NCI-H187 (cell line): ENCODE measurements around the gene ENPP6.

Experiments used
- DNase-seq, 2 experiments: peaks; one replicate each; lab custom pipeline; 2025; lab: John Stamatoyannopoulos, UW

The ENPP6 gene

GRCh38 chr4:184217634-184218033 is at the start of gene ENPP6:
Gene ENPP6 (minus strand): TSS chr4:184217873. CDS start chr4:184217819, 54 bp downstream.
- DNase-seq: no peak

GRCh38 chr4:184267206-184267608 is 49.5 kb upstream of the ENPP6 start:
- DNase-seq: no peak

- DNase-seq: no peak
Measured at GRCh38 chr4:184265546-184266351, 48.1 kb upstream of the ENPP6 start.

GRCh38 chr4:184263910-184264732 is 46.4 kb upstream of the ENPP6 start:
- DNase-seq: peak; percentile 67 to 90

- no peak for DNase-seq
Measured at GRCh38 chr4:184263461-184263860, 45.8 kb upstream of the ENPP6 start.

- DNase-seq: no peak
Measured at GRCh38 chr4:184262901-184263300, 45.2 kb upstream of the ENPP6 start.

- DNase-seq: no peak
Measured at GRCh38 chr4:184261246-184261645, 43.6 kb upstream of the ENPP6 start.

GRCh38 chr4:184259866-184260265 is 42.2 kb upstream of the ENPP6 start:
- no peak for DNase-seq

GRCh38 chr4:184259081-184259480 is 41.4 kb upstream of the ENPP6 start:
- DNase-seq: no peak

- no peak for DNase-seq
Measured at GRCh38 chr4:184255871-184256642, 38.4 kb upstream of the ENPP6 start.

GRCh38 chr4:184255361-184255760 is 37.7 kb upstream of the ENPP6 start:
- DNase-seq: no peak

- no peak for DNase-seq
Measured at GRCh38 chr4:184253072-184253420, 35.4 kb upstream of the ENPP6 start.

- no peak for DNase-seq
Measured at GRCh38 chr4:184252136-184253071, 34.7 kb upstream of the ENPP6 start.

- no peak for DNase-seq
Measured at GRCh38 chr4:184251670-184251980, 34.0 kb upstream of the ENPP6 start.

- DNase-seq: peak in 1 of 2 experiments; percentile 19
Measured at GRCh38 chr4:184250795-184251669, 33.4 kb upstream of the ENPP6 start.

- no peak for DNase-seq
Measured at GRCh38 chr4:184248216-184248615, 30.5 kb upstream of the ENPP6 start.

GRCh38 chr4:184247421-184247820 is 29.7 kb upstream of the ENPP6 start:
- DNase-seq: no peak

- no peak for DNase-seq
Measured at GRCh38 chr4:184246426-184246825, 28.8 kb upstream of the ENPP6 start.

GRCh38 chr4:184238072-184238745 is 20.5 kb upstream of the ENPP6 start:
- no peak for DNase-seq

GRCh38 chr4:184237612-184238011 is 19.9 kb upstream of the ENPP6 start:
- DNase-seq: no peak
